Middle frontal gyrus (tissue), 1 donor: ENCODE measurements around the gene DLGAP1.
"Not testable (repeated sequence)": the region's sequence is repeated elsewhere in the genome, so short reads cannot be mapped to it uniquely, and the experiment has no call there.

Experiments
- DNase-seq: peaks from one replicate; pipeline ENCODE4 v3.0.0-alpha.2; 2015; ENCODE audit warnings: low spot score; ENCODE audit errors: extremely low spot score

DLGAP1 gene

GRCh38 chr18:3703732-3704176 lies 751.4 kb downstream of the DLGAP1 start:
- peak; percentile 50 for DNase-seq

- DNase-seq: not testable (repeated sequence)
Observed at GRCh38 chr18:3699707-3700567, 755.2 kb downstream of the DLGAP1 start.

GRCh38 chr18:3694030-3694778 lies 760.9 kb downstream of the DLGAP1 start:
- not testable (repeated sequence) for DNase-seq

- DNase-seq: no peak
Observed at GRCh38 chr18:3693410-3693809, 761.7 kb downstream of the DLGAP1 start.

- no peak for DNase-seq
Observed at GRCh38 chr18:3692691-3693090, 762.4 kb downstream of the DLGAP1 start.

- no peak for DNase-seq
Observed at GRCh38 chr18:3692113-3692621, 762.9 kb downstream of the DLGAP1 start.

GRCh38 chr18:3691705-3692104 lies 763.4 kb downstream of the DLGAP1 start:
- DNase-seq: no peak

GRCh38 chr18:3690764-3691066 lies 764.4 kb downstream of the DLGAP1 start:
- no peak for DNase-seq

GRCh38 chr18:3689986-3690763 lies 764.9 kb downstream of the DLGAP1 start:
- DNase-seq: no peak

GRCh38 chr18:3689091-3689490 lies 766.0 kb downstream of the DLGAP1 start:
- no peak for DNase-seq

- no peak for DNase-seq
Observed at GRCh38 chr18:3688690-3689089, 766.4 kb downstream of the DLGAP1 start.

- DNase-seq: no peak
Observed at GRCh38 chr18:3683483-3683882, 771.6 kb downstream of the DLGAP1 start.

GRCh38 chr18:3682061-3682460 lies 773.0 kb downstream of the DLGAP1 start:
- DNase-seq: no peak

GRCh38 chr18:3679241-3679640 lies 775.9 kb downstream of the DLGAP1 start:
- no peak for DNase-seq

- DNase-seq: no peak
Observed at GRCh38 chr18:3675994-3676393, 779.1 kb downstream of the DLGAP1 start.

- no peak for DNase-seq
Observed at GRCh38 chr18:3675446-3675845, 779.7 kb downstream of the DLGAP1 start.

- no peak for DNase-seq
Observed at GRCh38 chr18:3671176-3671575, 783.9 kb downstream of the DLGAP1 start.

GRCh38 chr18:3669376-3669775 lies 785.7 kb downstream of the DLGAP1 start:
- DNase-seq: no peak

GRCh38 chr18:3667255-3668137 lies 787.6 kb downstream of the DLGAP1 start:
- no peak for DNase-seq

- DNase-seq: no peak
Observed at GRCh38 chr18:3666526-3667254, 788.4 kb downstream of the DLGAP1 start.
